ENCODE measurements around the gene HAUS5. TPM values are rescaled to one million over a fixed set of nuclear protein-coding genes. Genes with fewer than 3 reads are reported as not detected.

The HAUS5 gene
- total RNA-seq, 1 experiment from 2014 or later: 32.9 TPM

GRCh38 chr19:35637165-35637564, 24.6 kb downstream of the HAUS5 start:
- Mint-ChIP-seq H3K4me1 (peaks cover 22% of the 10 kb centered on the region in 2 experiments), H3K27me3 (ENCODE audit: low read depth) (no peaks in the 10 kb centered on the region), H3K9me3 (no peaks in the 10 kb centered on the region), H3K4me3 (no peak overlapping the region), H3K27ac (peak overlapping the region in 1 of 3 experiments; percentile 40; a peak in 1 of 7 replicates), H3K36me3 (ENCODE audit: insufficient read depth in 1 of 3, low read depth in 3 of 3) (peaks cover 19 to 54% (median 42%) of the 10 kb centered on the region in 3 experiments)
- Histone ChIP-seq H3K23ac (ENCODE audit: insufficient read length, low read depth, low read length) (no peak overlapping the region), H3K4me1 (ENCODE audit: insufficient read depth, low read length) (peaks cover 6% of the 10 kb centered on the region; the same call in 1 of the 2 replicates), H2AFZ (ENCODE audit: low read length) (no peak overlapping the region), H3K56ac (ENCODE audit: insufficient read length, low read depth, low read length) (no peak overlapping the region), H2BK20ac (ENCODE audit: low read depth, low read length, poor library complexity, severe bottlenecking) (no peak overlapping the region), H4K20me1 (ENCODE audit: control insufficient read depth, insufficient read depth, insufficient read length) (no peaks in the 10 kb centered on the region), H3K4ac (ENCODE audit: low read depth, low read length) (no peak overlapping the region), H2BK120ac (ENCODE audit: low read depth, low read length, poor library complexity, severe bottlenecking) (no peak overlapping the region), H3K27me3 (ENCODE audit: insufficient read depth, low read length) (no peaks in the 10 kb centered on the region), H3K18ac (ENCODE audit: insufficient read length, low read depth, low read length) (no peak overlapping the region), H4K5ac (ENCODE audit: insufficient read length, low read depth, low read length) (no peak overlapping the region), H3K79me1 (ENCODE audit: insufficient read depth, low read depth, low read length, poor library complexity, severe bottlenecking) (no peaks in the 10 kb centered on the region), H2BK12ac (ENCODE audit: insufficient read length, low read depth, low read length) (no peak overlapping the region), H3K23me2 (ENCODE audit: insufficient read length, low read depth, low read length, poor library complexity, severe bottlenecking) (no peaks in the 10 kb centered on the region), H3T11ph (ENCODE audit: low read length) (no peak overlapping the region), H3K14ac (ENCODE audit: insufficient read depth, low read length) (no peak overlapping the region), H2BK5ac (ENCODE audit: insufficient read length, low read length) (no peak overlapping the region), H2BK15ac (ENCODE audit: low read depth, low read length) (no peak overlapping the region), H3K79me2 (ENCODE audit: insufficient read depth, low read length) (no peaks in the 10 kb centered on the region), H3K4me2 (ENCODE audit: insufficient read depth, insufficient read length, low read length) (no peak overlapping the region), H3K9me3 (ENCODE audit: control insufficient read depth, low read depth, low read length) (no peaks in the 10 kb centered on the region), H3K9ac (ENCODE audit: extremely low read depth, insufficient read length, low read length) (no peak overlapping the region), H4K91ac (ENCODE audit: insufficient read length, low read depth, low read length) (no peak overlapping the region), H3K27ac (ENCODE audit: insufficient read length, low read depth, low read length) (no peak overlapping the region), H2AK5ac (ENCODE audit: insufficient read length, low read length) (no peak overlapping the region), H4K8ac (replicated peaks; ENCODE audit: insufficient read length, low read depth, low read length) (no peak overlapping the region)
- no peak for DNase-seq
- no peak for TF ChIP-seq CTCF (conservative IDR thresholded peaks at IDR 0.05)
- no CpG with 5 or more reads among the region's 25 CpGs for WGBS (ENCODE audit: extremely low coverage, insufficient read length, low lambda C conversion rate)

Data from H9 (cell line).